Esophagus squamous epithelium (tissue), 4 donors: ENCODE measurements around the gene FRG1.
"Not testable (repeated sequence)": the region's sequence is repeated elsewhere in the genome, so short reads cannot be mapped to it uniquely, and the experiment has no call there.

Experiments used
- CTCF ChIP-seq, 6 experiments: fragments of 450-650 bp in 4 of 6; fragments of 200-600 bp in 2 of 6; sonication (generic) in 2 of 6; IDR thresholded peaks; one replicate each; pipeline ENCODE4 v1.5.1; 2016 to 2019; ENCODE audit warnings: antibody characterized with exemption in 6 of 6, mild to moderate bottlenecking in 4 of 6, moderate library complexity in 4 of 6
- POLR2A ChIP-seq, 4 donors: fragments of 450-650 bp; IDR thresholded peaks; one replicate each; pipeline ENCODE4 v1.6.1; 2017; ENCODE audit warnings: antibody characterized with exemption in 4 of 4, mild to moderate bottlenecking in 4 of 4, moderate library complexity in 3 of 4

- not testable (repeated sequence) for TF ChIP-seq POLR2A, CTCF (IDR thresholded peaks at IDR 0.05)
Observed at GRCh38 chr4:189985651-189986243, 45.1 kb downstream of the FRG1 start.
